ENCODE data around the gene GSTO2.

DNA sequence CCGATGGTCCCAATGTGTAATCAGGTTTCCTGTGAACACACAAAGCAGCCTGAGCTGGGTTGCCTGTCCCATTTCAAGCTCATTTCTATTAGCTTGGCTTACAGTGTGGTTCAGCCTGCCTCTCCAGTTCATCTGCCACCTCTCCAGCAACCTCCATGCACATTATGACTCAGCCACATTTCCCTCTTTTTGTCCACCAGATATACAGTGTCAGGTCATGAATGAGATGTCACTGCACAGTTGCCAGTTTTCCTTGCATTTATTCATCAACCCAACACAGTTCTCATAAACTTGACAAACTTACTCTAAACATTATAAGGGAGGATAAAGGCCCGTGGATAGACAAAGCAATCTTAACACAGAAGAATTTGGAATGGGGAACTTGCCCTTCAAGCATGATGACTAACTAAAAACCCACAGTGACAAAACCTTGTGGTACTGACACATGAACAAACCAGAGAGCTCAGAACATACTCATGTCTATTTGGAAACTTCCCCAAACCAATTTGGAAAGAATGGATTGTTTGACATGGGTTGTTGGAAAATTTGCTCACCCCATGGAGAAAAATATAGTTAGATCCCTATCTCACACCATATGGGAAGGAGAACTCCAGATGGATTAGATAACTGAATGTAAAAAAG lies 82.2 kb downstream of the GSTO2 start:
- no peak for TF ChIP-seq GATA3 (IDR thresholded peaks at IDR 0.05; ENCODE audit: low read depth, low read length)
- TF ChIP-seq GATA2 (IDR thresholded peaks at IDR 0.05; ENCODE audit: low read depth, low read length): no peak
